OCI-LY1 (cell line): ENCODE results near the gene CHRNA4.
"Not testable (repeated sequence)": the region's sequence is repeated elsewhere in the genome, so short reads cannot be mapped to it uniquely, and the experiment has no call there.

ENCODE experiments used
- H2AFZ ChIP-seq: fragments of 200-600 bp; sonication (generic), shearing (Covaris generic); 2 replicates; pipeline ENCODE4 v1.6.0; 2014; ENCODE audit warnings: antibody characterized with exemption, mild to moderate bottlenecking, low read length
- H3F3A ChIP-seq: fragments of 200-600 bp; sonication (generic), shearing (Covaris generic); 2 replicates; pipeline ENCODE4 v1.6.0; 2014; ENCODE audit warnings: mild to moderate bottlenecking, antibody characterized with exemption, low read length, moderate library complexity; ENCODE audit not compliant: insufficient read depth
- H3K27ac ChIP-seq: fragments of 200-600 bp; sonication (generic); 2 replicates; pipeline ENCODE4 v1.5.1; 2014; ENCODE audit warnings: low read length, mixed run types, mild to moderate bottlenecking, low read depth; ENCODE audit not compliant: poor library complexity, severe bottlenecking
- H3K27me3 ChIP-seq: fragments of 200-600 bp; sonication (generic); 2 replicates; pipeline ENCODE4 v1.6.0; 2014; ENCODE audit warnings: antibody characterized with exemption, mild to moderate bottlenecking, low read length, moderate library complexity; ENCODE audit not compliant: insufficient read depth
- H3K36me3 ChIP-seq: fragments of 200-600 bp; sonication (generic); 2 replicates; pipeline ENCODE4 v1.6.1; 2014; ENCODE audit warnings: mild to moderate bottlenecking, antibody characterized with exemption, low read length, moderate library complexity, mixed read lengths; ENCODE audit not compliant: insufficient read depth
- H3K4me1 ChIP-seq: fragments of 200-600 bp; sonication (generic); 2 replicates; pipeline ENCODE4 v1.5.1; 2014; ENCODE audit warnings: mild to moderate bottlenecking, low read length, moderate library complexity; ENCODE audit not compliant: insufficient read depth, severe bottlenecking
- H3K4me2 ChIP-seq: fragments of 200-600 bp; sonication (generic), shearing (Covaris generic); 2 replicates; pipeline ENCODE4 v1.6.1; 2014; ENCODE audit warnings: low read length
- H3K4me3 ChIP-seq: fragments of 200-600 bp; sonication (generic); 2 replicates; pipeline ENCODE4 v1.5.1; 2014; ENCODE audit warnings: low read length, low read depth, mild to moderate bottlenecking, mixed read lengths; ENCODE audit not compliant: poor library complexity, severe bottlenecking
- H3K79me2 ChIP-seq: fragments of 200-600 bp; shearing (Covaris generic); 2 replicates; pipeline ENCODE4 v1.6.1; 2016; ENCODE audit warnings: mixed run types, low read length, mixed read lengths; ENCODE audit not compliant: insufficient read depth
- H3K9ac ChIP-seq: fragments of 200-600 bp; sonication (generic), shearing (Covaris generic); 2 replicates; pipeline ENCODE4 v1.6.1; 2014; ENCODE audit warnings: mild to moderate bottlenecking, low read length, mixed read lengths
- H3K9me2 ChIP-seq: fragments of 200-600 bp; sonication (generic), shearing (Covaris generic); 2 replicates; pipeline ENCODE4 v1.6.1; 2014; ENCODE audit warnings: low read depth, mild to moderate bottlenecking, low read length, mixed read lengths
- H3K9me3 ChIP-seq: fragments of 200-600 bp; shearing (Covaris generic); 2 replicates; pipeline ENCODE4 v1.6.1; 2014; ENCODE audit warnings: low read length, mixed read lengths
- H4K20me1 ChIP-seq: fragments of 200-600 bp; sonication (generic), shearing (Covaris generic); 2 replicates; pipeline ENCODE4 v1.6.0; 2016; ENCODE audit warnings: mild to moderate bottlenecking, low read length; ENCODE audit not compliant: insufficient read depth
- EZH2 ChIP-seq: fragments of 200-600 bp; sonication (generic), shearing (Covaris generic); IDR thresholded peaks from 2 replicates; pipeline ENCODE4 v1.8.0; 2017; ENCODE audit warnings: borderline replicate concordance, mixed run types, mild to moderate bottlenecking, antibody characterized with exemption, low read length, moderate library complexity, mixed read lengths
- TF ChIP-seq, protein P1 (sequence below): fragments of 200-600 bp; sonication (generic), shearing (Covaris generic); IDR thresholded peaks from 2 replicates; pipeline ENCODE4 v1.5.1; 2017; ENCODE audit warnings: mild to moderate bottlenecking, antibody characterized with exemption, low read length, moderate library complexity, mixed read lengths

The CHRNA4 gene

DNA sequence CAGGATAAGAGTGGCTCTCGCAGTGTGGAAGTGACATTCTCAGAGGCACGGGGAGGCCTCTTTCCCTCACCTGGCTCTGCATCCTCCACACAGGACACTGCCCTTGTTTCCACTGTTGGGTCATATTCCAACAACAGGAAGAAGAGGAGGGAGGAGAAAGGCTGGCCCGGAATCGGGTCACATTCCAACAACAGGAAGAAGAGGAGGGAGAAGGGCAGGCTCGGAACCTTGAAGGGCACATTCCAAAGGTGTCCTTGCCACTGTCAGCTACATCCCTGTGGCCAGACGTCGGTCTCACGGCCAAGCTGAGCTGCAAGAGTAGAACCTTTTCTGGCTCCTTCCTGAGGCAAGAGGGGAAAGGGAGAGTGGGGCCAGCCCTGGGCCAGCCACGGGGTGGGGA lies 25.4 kb downstream of the CHRNA4 start:
- H3K9me3 ChIP-seq, result no peaks in the 10 kb centered on the region
- H2AFZ ChIP-seq, result no peak overlapping the region
- H3K9ac ChIP-seq, result no peak overlapping the region
- no peak overlapping the region for H3K27ac ChIP-seq
- no peak for TF ChIP-seq EZH2
- TF ChIP-seq, protein P1, sequence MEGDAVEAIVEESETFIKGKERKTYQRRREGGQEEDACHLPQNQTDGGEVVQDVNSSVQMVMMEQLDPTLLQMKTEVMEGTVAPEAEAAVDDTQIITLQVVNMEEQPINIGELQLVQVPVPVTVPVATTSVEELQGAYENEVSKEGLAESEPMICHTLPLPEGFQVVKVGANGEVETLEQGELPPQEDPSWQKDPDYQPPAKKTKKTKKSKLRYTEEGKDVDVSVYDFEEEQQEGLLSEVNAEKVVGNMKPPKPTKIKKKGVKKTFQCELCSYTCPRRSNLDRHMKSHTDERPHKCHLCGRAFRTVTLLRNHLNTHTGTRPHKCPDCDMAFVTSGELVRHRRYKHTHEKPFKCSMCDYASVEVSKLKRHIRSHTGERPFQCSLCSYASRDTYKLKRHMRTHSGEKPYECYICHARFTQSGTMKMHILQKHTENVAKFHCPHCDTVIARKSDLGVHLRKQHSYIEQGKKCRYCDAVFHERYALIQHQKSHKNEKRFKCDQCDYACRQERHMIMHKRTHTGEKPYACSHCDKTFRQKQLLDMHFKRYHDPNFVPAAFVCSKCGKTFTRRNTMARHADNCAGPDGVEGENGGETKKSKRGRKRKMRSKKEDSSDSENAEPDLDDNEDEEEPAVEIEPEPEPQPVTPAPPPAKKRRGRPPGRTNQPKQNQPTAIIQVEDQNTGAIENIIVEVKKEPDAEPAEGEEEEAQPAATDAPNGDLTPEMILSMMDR, result no peak
- H3K4me3 ChIP-seq, result no peak overlapping the region
- H3F3A ChIP-seq, result no peaks in the 10 kb centered on the region
- no peaks in the 10 kb centered on the region for H3K4me1 ChIP-seq
- H3K27me3 ChIP-seq, result peaks cover 7% of the 10 kb centered on the region; the same call in 1 of the 2 replicates
- H4K20me1 ChIP-seq, result no peaks in the 10 kb centered on the region
- H3K4me2 ChIP-seq, result no peak overlapping the region
- no peaks in the 10 kb centered on the region for H3K9me2 ChIP-seq
- no peaks in the 10 kb centered on the region for H3K79me2 ChIP-seq
- no peaks in the 10 kb centered on the region for H3K36me3 ChIP-seq

DNA sequence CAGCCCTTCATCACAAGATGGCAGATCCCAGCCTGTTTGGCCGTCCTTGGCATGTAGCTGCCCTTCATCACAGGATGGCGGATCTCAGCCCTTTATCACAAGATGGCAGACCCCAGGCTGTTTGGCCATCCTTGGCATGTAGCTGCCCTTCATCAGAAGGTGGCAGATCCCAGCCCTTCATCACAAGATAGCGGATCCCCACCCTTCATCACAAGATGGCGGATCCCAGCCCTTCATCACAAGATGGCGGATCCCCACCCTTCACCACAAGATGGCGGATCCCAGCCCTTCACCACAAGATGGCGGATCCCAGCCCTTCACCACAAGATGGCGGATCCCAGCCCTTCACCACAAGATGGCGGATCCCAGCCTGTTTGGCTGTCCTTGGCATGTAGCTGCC lies 26.1 kb downstream of the CHRNA4 start:
- H3F3A ChIP-seq, H3K4me2 ChIP-seq, H3K4me3 ChIP-seq, H3K27me3 ChIP-seq, H3K79me2 ChIP-seq, H2AFZ ChIP-seq, H3K9ac ChIP-seq, H3K4me1 ChIP-seq, H3K27ac ChIP-seq, H3K9me2 ChIP-seq, H3K36me3 ChIP-seq, H3K9me3 ChIP-seq, H4K20me1 ChIP-seq: not testable (repeated sequence)

DNA sequence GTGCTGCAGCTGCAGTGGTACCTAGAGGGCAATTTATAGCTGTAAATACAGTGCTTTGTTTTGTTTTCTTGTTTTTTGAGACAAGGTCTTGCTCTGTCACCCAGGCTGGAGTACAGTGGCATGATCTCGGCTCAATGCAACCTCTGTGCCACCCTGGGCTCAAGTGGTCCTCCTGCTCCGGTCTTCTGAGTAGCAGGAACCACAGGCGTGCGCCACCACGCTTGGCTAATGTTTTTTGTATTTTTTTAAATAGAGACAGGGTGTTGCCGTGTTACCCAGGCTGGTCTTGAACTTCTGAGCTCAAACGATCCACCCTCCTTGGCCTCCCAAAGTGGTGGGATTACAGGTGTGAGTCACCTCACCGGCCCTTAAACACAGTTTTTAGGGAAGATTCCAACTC lies 26.8 kb downstream of the CHRNA4 start:
- Histone ChIP-seq H2AFZ (no peak overlapping the region), H3K9me3 (no peaks in the 10 kb centered on the region)
- TF ChIP-seq EZH2, result no peak
- TF ChIP-seq, protein P1, result no peak

DNA sequence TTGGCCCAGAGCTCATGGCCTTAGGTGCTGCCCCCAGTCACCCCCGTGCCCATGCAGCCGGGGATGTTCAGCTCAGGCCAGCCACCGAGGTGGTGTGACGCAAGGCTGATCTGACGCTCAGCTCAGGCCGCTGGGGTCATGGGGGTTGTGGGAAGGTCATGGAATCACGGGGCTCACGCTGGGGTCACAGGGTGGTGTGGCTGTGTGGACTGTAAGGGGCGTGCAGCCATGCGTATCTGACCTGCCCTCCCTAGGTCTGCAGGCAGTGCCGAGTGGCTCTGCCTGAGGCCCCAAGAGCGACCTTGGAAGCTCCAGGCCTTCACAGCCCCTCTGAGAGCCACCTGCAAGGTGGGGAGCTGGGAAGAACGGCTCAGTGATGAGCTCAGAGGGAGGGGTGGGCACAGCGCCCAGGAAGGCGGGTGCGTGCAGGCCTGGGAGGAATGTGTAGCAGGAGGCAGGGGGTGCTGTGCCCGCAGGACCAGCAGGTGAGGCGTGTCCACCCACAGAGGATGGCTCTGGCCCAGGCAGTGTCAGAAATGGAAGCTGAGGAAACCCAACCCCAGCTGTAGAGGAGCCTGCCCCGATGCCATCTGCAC lies 27.8 kb downstream of the CHRNA4 start:
- TF ChIP-seq, protein P1, result no peak
- no peak for TF ChIP-seq EZH2
- H3K27ac ChIP-seq, result no peak overlapping the region
- H3K9ac ChIP-seq, result no peak overlapping the region
- H4K20me1 ChIP-seq, result no peaks in the 10 kb centered on the region
- no peak overlapping the region for H3K4me2 ChIP-seq
- no peaks in the 10 kb centered on the region for H3F3A ChIP-seq
- no peaks in the 10 kb centered on the region for H3K4me1 ChIP-seq
- H3K4me3 ChIP-seq, result no peak overlapping the region
- H3K9me2 ChIP-seq, result no peaks in the 10 kb centered on the region
- H2AFZ ChIP-seq, result no peak overlapping the region
- H3K27me3 ChIP-seq, result peaks cover 7% of the 10 kb centered on the region; the same call in 1 of the 2 replicates
- no peaks in the 10 kb centered on the region for H3K9me3 ChIP-seq
- no peaks in the 10 kb centered on the region for H3K79me2 ChIP-seq
- no peaks in the 10 kb centered on the region for H3K36me3 ChIP-seq

More for the DNA sequence above, 26.8 kb downstream of the CHRNA4 start:
- no peaks in the 10 kb centered on the region for H4K20me1 ChIP-seq
- no peaks in the 10 kb centered on the region for H3K4me1 ChIP-seq
- H3K4me2 ChIP-seq, result no peak overlapping the region
- no peak overlapping the region for H3K27ac ChIP-seq
- H3K27me3 ChIP-seq, result peaks cover 7% of the 10 kb centered on the region; the same call in 1 of the 2 replicates
- H3K9ac ChIP-seq, result no peak overlapping the region
- H3K79me2 ChIP-seq, result no peaks in the 10 kb centered on the region
- no peak overlapping the region for H3K4me3 ChIP-seq
- no peaks in the 10 kb centered on the region for H3K9me2 ChIP-seq
- H3F3A ChIP-seq, result no peaks in the 10 kb centered on the region
- H3K36me3 ChIP-seq, result no peaks in the 10 kb centered on the region
